ENCODE measurements around the gene CYP17A1.
A peak's percentile ranks its signal among the peaks of the same experiment; 100 is the strongest.

The CYP17A1 gene

GRCh38 chr10:102801978-102802377 is 35.2 kb downstream of the CYP17A1 start:
- no peak for DNase-seq

GRCh38 chr10:102801496-102801895 is 35.7 kb downstream of the CYP17A1 start:
- peak; percentile 48 for DNase-seq

GRCh38 chr10:102800611-102801335 is 36.4 kb downstream of the CYP17A1 start:
- DNase-seq = no peak

GRCh38 chr10:102799691-102800471 is 37.3 kb downstream of the CYP17A1 start:
- no peak for DNase-seq

GRCh38 chr10:102796407-102797176 is 40.6 kb downstream of the CYP17A1 start:
- peak; percentile 46 for DNase-seq

- no peak for DNase-seq
These were observed 41.5 kb downstream of the CYP17A1 start for GRCh38 chr10:102795453-102796406.

- no peak for DNase-seq
These were observed 45.3 kb downstream of the CYP17A1 start for GRCh38 chr10:102791754-102792395.

GRCh38 chr10:102785818-102786217 is 51.4 kb downstream of the CYP17A1 start:
- DNase-seq = no peak

- no peak for DNase-seq
These were observed 53.6 kb downstream of the CYP17A1 start for GRCh38 chr10:102783568-102783967.

- DNase-seq = peak; percentile 46
These were observed 54.3 kb downstream of the CYP17A1 start for GRCh38 chr10:102782673-102783551.

GRCh38 chr10:102781921-102782557 is 55.2 kb downstream of the CYP17A1 start:
- DNase-seq = peak; percentile 45

- DNase-seq = no peak
These were observed 55.9 kb downstream of the CYP17A1 start for GRCh38 chr10:102781090-102781920.

All from fibroblast of skin of right biceps (primary cell).